WTC11 (cell line): ENCODE measurements around the gene CRYZL1. TPM values are rescaled to one million over a fixed set of nuclear protein-coding genes. Genes with fewer than 3 reads are reported as not detected.

Source experiments
- ATAC-seq: fragments of 200-7000 bp; cut with Tn5 transposase; 2 replicates; pipeline ENCODE4 v1.10.0; 2021; ENCODE audit warnings: mild to moderate bottlenecking, moderate library complexity
- CTCF ChIA-PET: fragments of 300-600 bp; sonication (Branson Sonifier 250); formaldehyde crosslinking; loops from one replicate; lab custom pipeline; 2021; ENCODE audit warnings: antibody characterized with exemption; lab: Charles Lee
- POLR2A ChIA-PET: fragments of 350-600 bp; sonication (Branson Sonifier 250); formaldehyde crosslinking; loops from one replicate; lab custom pipeline; 2021; ENCODE audit warnings: antibody characterized with exemption; lab: Charles Lee
- DNase-seq: peaks from one replicate; pipeline ENCODE4 v3.0.0; 2021; ENCODE audit warnings: low spot score
- H3K27ac Mint-ChIP-seq: 2 replicates; pipeline ENCODE4 v1.8.0; 2021; ENCODE audit warnings: mixed read lengths
- H3K27me3 Mint-ChIP-seq: 2 replicates; pipeline ENCODE4 v1.8.0; 2021; ENCODE audit warnings: low read depth, mild to moderate bottlenecking, moderate library complexity, mixed read lengths
- H3K36me3 Mint-ChIP-seq: 2 replicates; pipeline ENCODE4 v1.8.0; 2021; ENCODE audit warnings: mixed read lengths
- H3K4me1 Mint-ChIP-seq: 2 replicates; pipeline ENCODE4 v1.8.0; 2022; ENCODE audit warnings: mixed read lengths
- H3K4me3 Mint-ChIP-seq: 2 replicates; pipeline ENCODE4 v1.8.0; 2021; ENCODE audit warnings: mild to moderate bottlenecking, moderate library complexity, mixed read lengths
- H3K9me3 Mint-ChIP-seq: 2 replicates; pipeline ENCODE4 v1.8.0; 2021; ENCODE audit warnings: mixed read lengths
- CTCF ChIP-seq: fragments of 200-600 bp; IDR thresholded peaks from 2 replicates; pipeline ENCODE4 v1.8.0; 2022; ENCODE audit warnings: antibody characterized with exemption
- EMX1 ChIP-seq: fragments of 250-450 bp; sonication (Bioruptor Pico); IDR thresholded peaks from 2 replicates; pipeline ENCODE4 v1.8.0; 2021; ENCODE audit warnings: mild to moderate bottlenecking
- GABPB1 ChIP-seq: sonication (generic); formaldehyde crosslinking; IDR thresholded peaks from 2 replicates; pipeline ENCODE4 v1.8.1; 2023; ENCODE audit warnings: mild to moderate bottlenecking, missing genetic modification reagents
- GRHL2 ChIP-seq: fragments of 250-450 bp; sonication (Bioruptor Pico); IDR thresholded peaks from 2 replicates; pipeline ENCODE4 v1.8.0; 2022; ENCODE audit warnings: mild to moderate bottlenecking, moderate library complexity; ENCODE audit not compliant: insufficient replicate concordance, severe bottlenecking
- KAT7 ChIP-seq: sonication (generic); formaldehyde crosslinking; IDR thresholded peaks from 2 replicates; pipeline ENCODE4 v1.8.1; 2023; ENCODE audit warnings: missing genetic modification reagents, mild to moderate bottlenecking, borderline replicate concordance
- MAX ChIP-seq: sonication (generic); formaldehyde crosslinking; IDR thresholded peaks from 2 replicates; pipeline ENCODE4 v1.8.0; 2022; ENCODE audit warnings: mild to moderate bottlenecking, missing genetic modification reagents
- MYBL2 ChIP-seq: sonication (generic); formaldehyde crosslinking; IDR thresholded peaks from 2 replicates; pipeline ENCODE4 v1.8.1; 2023; ENCODE audit warnings: mild to moderate bottlenecking, moderate library complexity, missing genetic modification reagents
- NR2C2 ChIP-seq: sonication (generic); formaldehyde crosslinking; IDR thresholded peaks from 2 replicates; pipeline ENCODE4 v1.8.0; 2022; ENCODE audit warnings: mild to moderate bottlenecking, missing genetic modification reagents
- STAT6 ChIP-seq: sonication (generic); formaldehyde crosslinking; conservative IDR thresholded peaks from 2 replicates; pipeline ENCODE4 v1.8.1; 2023; ENCODE audit warnings: mild to moderate bottlenecking, low read depth, missing genetic modification reagents, moderate library complexity
- ZNF121 ChIP-seq: sonication (generic); formaldehyde crosslinking; IDR thresholded peaks from 2 replicates; pipeline ENCODE4 v1.8.0; 2023; ENCODE audit warnings: missing genetic modification reagents
- ZNF317 ChIP-seq: sonication (generic); formaldehyde crosslinking; IDR thresholded peaks from 2 replicates; pipeline ENCODE4 v1.8.1; 2023; ENCODE audit warnings: low read depth, mild to moderate bottlenecking, moderate library complexity, missing genetic modification reagents, borderline replicate concordance
- ZNF396 ChIP-seq: fragments of 250-450 bp; sonication (Bioruptor Pico); IDR thresholded peaks from 2 replicates; pipeline ENCODE4 v1.8.0; 2021; ENCODE audit warnings: mild to moderate bottlenecking, moderate library complexity, borderline replicate concordance
- total RNA-seq: library from RNA; stranded (reverse); gene quantifications from 3 replicates; pipeline ENCODE4 v1.2.3, GENCODE V29; 2021

The CRYZL1 gene
- total RNA-seq, 1 experiment from 2014 or later: 21.9 TPM

GRCh38 chr21:33541756-33542639, 99.5 kb downstream of the CRYZL1 start, which contains the start of gene GART (continued):
- no peak for TF ChIP-seq CTCF
- TF ChIP-seq KAT7 (CRISPR knock-in tag): 0 out of 2 replicates have a peak, but pooled peaks have one; percentile 55
- no peak for TF ChIP-seq STAT6
- TF ChIP-seq MYBL2: peak; percentile 63; the same call in 1 of the 2 replicates
- TF ChIP-seq NR2C2 (CRISPR knock-in tag): no peak
- peak; percentile 63; the same call in 1 of the 2 replicates for TF ChIP-seq MAX (CRISPR knock-in tag)
- no peak for TF ChIP-seq ZNF396 (CRISPR knock-in tag)
- TF ChIP-seq EMX1: no peak

GRCh38 chr21:33541105-33541711, 100.3 kb downstream of the CRYZL1 start:
- DNase-seq: no peak
- peak overlapping the region; percentile 100 for H3K27ac Mint-ChIP-seq
- no peaks in the 10 kb centered on the region for H3K27me3 Mint-ChIP-seq
- no peak for TF ChIP-seq ZNF317 (CRISPR knock-in tag)
- TF ChIP-seq GRHL2: no peak
- 0 out of 2 replicates have a peak, but pooled peaks have one; percentile 4 for TF ChIP-seq MAX (CRISPR knock-in tag)
- TF ChIP-seq ZNF121 (CRISPR knock-in tag): peak; percentile 84; the same call in 1 of the 2 replicates
- no peak for TF ChIP-seq CTCF
- TF ChIP-seq STAT6: no peak
- TF ChIP-seq GABPB1: peak; percentile 73
- peak overlapping the region; percentile 99 for H3K4me3 Mint-ChIP-seq
- no peak for ATAC-seq
- peaks cover 6% of the 10 kb centered on the region for H3K9me3 Mint-ChIP-seq
- ChIA-PET CTCF (interaction anchor here (1.5 kb wide), 1 partner anchor 65 kb away, joined by 5 read pairs; no protein-coding TSS in a partner anchor), POLR2A (interaction anchor here (1.2 kb wide), 1 partner anchor 48 kb away, joined by 3 read pairs; no protein-coding TSS in a partner anchor)
- H3K36me3 Mint-ChIP-seq: peaks cover 46% of the 10 kb centered on the region
- peaks cover 22% of the 10 kb centered on the region for H3K4me1 Mint-ChIP-seq
